Gastrocnemius medialis (tissue), 4 donors: Measurements from ENCODE around the gene PDE4D.

Source experiments
- CTCF ChIP-seq, 5 experiments: fragments of 450-650 bp in 3 of 5; fragments of 200-600 bp in 2 of 5; sonication (generic) in 2 of 5; IDR thresholded peaks in 4 of 5; conservative IDR thresholded peaks in 1 of 5; 1 replicate in 4 of 5; 2 replicates in 1 of 5; pipeline ENCODE4 v1.5.1; 2016 to 2019; ENCODE audit warnings: antibody characterized with exemption in 5 of 5, mild to moderate bottlenecking in 3 of 5, moderate library complexity in 3 of 5
- POLR2A ChIP-seq, 2 donors: fragments of 450-650 bp; IDR thresholded peaks; one replicate each; pipeline ENCODE4 v1.6.1; 2017; ENCODE audit warnings: antibody characterized with exemption in 2 of 2, mild to moderate bottlenecking in 2 of 2, moderate library complexity in 2 of 2

GRCh38 chr5:59838989-59839388 is 54.5 kb downstream of the PDE4D start:
- no peak for TF ChIP-seq POLR2A (IDR thresholded peaks at IDR 0.05)
- no peak for TF ChIP-seq CTCF (IDR thresholded peaks at IDR 0.05 in 4 of 5, conservative IDR thresholded peaks at IDR 0.05 in 1 of 5)
